ENCODE data around the gene NPLOC4.
A peak's percentile ranks its signal among the peaks of the same experiment; 100 is the strongest.

NPLOC4 gene

DNA sequence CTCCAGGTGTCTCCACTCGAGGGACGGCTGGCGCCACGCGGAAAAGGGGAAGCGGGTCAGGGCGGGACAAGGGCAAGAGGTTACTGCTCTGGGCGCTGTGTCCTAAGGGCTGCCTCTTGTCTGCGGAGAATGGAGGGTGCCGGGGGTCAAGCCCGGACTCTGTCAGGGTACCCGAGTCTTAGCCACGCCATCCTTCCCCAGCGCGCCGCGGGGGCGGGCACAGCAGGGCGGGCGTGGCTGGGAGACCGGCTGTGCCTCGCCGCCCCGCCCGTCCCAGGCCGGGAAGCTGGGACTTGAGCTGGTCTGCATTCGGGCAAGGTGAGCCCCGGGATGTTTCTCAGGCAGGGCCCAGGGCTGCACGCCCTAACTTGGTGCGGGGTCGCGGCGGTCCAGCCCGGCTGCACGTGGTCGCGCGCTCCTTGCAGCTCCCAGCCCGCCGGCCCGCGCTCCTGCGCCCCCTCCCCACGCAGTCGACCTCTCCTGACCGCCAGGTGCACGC, 118.1 kb downstream of the NPLOC4 start:
- DNase-seq (ENCODE audit: low read depth, low spot score) = no peak

DNA sequence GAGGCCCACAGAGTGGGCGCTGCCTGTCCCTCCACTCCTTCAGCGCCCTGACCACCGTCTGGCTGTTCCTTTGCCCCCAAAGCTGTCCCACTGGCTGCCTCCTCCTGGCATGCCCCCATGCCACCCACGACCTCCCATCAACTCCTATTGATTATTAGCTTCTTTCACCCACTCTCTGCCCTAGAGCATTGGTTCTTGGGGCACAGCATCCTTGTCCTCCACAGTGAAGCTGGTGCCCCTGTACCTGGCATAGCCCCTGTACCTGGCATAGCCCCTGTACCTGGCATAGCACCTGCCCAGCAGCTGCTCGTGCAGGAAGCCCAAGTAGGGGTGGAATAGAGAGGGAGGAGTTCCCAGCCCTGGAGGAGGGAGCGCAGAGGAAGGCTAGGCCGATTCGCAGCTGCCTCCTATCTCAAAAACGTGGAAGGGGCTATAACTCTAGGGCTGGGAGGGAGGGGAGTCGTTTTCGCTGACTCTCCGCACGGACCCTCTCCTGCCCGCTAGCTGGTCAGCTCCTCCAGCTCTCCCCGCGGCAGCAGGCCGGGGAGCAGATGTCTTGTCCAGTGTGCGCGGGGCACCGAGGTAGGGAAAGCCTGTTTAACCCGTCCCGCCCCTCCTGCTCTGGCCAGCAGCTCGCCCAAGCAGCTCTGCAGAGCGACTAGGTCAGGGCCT, 118.7 kb downstream of the NPLOC4 start:
- no peak for DNase-seq (ENCODE audit: low read depth, low spot score)

DNA sequence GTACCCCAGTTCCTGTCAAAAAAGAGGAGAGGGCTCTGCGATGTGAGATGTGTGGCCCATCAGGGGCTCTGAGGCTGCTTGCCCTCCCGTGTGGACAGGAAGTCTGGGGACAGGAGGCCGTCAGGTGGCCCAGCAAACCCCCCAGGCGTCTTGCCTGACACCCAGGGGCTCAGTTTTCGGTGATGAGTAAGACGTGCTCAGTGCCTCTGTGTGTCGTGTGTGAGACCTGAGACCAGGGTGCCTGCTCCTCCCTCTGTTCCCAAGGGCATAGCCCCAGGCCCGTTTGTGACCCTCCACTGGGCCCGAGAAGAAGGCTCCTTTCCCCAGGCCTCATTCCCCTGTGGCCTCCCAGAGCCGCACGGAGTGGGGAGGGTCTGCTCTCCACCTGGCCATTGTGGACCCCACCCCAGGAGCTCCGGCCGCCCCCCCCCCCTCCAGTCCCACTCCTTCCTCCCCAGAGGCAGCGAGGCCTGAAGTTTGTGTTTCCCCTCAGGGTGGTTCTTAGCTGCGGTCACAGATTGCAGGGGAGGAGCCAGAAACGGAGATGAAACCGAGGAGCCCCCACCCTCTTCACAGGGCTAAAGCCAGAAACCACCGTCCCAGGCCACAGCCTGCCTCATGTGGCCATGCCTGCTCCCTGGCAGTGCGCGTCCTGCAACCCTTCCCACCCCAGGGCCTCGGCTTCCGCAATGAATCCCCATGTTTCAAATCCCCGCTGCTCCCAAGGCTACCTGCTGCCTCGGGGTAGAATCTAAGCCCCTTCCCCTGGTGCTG, 119.4 kb downstream of the NPLOC4 start:
- no peak for DNase-seq (ENCODE audit: low read depth, low spot score)

DNA sequence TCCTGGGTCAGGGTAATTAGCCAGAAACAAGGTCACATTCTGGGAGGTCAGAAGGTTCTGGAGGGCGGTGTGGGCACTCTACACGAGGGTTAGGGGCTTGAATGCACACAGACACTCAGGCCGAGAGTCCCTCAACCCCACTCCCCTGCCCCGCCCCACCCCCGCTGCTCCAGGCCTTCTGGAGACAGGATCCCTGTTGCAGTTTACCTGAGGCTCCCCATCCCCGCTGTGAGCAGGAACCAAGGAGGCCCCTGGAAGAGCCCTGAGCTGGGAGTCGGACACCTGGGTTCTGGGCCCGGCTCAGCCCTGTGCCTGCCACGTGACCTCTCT, 119.9 kb downstream of the NPLOC4 start:
- no peak for DNase-seq (ENCODE audit: low read depth, low spot score)

DNA sequence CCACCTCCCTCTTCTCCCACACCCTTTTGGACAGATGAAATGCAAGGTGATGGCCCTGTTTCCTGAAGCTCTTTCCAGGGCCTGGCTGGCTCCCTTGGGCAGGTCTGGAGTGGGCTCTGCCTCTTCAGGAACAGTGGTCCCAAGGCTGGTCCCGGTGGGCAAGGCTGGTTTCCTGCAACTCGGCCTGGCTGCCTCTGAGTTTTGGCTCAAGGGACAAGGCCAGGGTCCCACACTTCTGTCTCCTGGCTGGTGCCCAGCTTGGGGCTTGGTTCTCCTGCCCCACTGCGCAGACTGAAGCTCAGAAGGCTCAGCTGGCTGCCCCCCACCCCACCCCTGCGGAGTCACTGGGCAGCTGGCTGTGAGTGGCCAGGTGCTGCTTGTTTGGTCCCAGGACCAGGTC, 120.5 kb downstream of the NPLOC4 start:
- no peak for DNase-seq (ENCODE audit: low read depth, low spot score)

DNA sequence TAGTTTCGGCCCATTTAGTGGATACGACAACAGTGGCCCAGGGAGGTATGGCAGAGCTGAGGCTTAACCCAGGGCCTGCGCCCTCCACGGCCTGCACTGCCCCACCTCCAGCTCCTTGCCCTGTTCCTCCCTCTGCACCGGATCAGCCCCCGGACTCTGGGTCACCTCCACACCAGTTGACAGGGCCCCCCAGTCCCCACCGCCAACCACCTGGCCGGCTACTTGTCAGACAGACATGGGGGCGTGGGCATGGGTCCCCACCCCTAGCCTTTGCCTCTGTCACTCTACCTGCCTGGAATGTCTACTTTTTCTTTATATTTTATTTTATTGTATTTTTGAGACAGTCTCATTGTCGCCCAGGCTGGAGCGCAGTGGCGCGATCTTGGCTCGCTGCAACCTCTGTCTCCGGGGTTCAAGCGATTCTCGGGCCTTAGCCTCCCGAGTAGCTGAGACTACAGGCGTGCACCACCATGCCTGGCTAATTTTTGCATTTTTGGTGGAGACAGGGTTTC, 121.3 kb downstream of the NPLOC4 start:
- DNase-seq (ENCODE audit: low read depth, low spot score) = no peak

DNA sequence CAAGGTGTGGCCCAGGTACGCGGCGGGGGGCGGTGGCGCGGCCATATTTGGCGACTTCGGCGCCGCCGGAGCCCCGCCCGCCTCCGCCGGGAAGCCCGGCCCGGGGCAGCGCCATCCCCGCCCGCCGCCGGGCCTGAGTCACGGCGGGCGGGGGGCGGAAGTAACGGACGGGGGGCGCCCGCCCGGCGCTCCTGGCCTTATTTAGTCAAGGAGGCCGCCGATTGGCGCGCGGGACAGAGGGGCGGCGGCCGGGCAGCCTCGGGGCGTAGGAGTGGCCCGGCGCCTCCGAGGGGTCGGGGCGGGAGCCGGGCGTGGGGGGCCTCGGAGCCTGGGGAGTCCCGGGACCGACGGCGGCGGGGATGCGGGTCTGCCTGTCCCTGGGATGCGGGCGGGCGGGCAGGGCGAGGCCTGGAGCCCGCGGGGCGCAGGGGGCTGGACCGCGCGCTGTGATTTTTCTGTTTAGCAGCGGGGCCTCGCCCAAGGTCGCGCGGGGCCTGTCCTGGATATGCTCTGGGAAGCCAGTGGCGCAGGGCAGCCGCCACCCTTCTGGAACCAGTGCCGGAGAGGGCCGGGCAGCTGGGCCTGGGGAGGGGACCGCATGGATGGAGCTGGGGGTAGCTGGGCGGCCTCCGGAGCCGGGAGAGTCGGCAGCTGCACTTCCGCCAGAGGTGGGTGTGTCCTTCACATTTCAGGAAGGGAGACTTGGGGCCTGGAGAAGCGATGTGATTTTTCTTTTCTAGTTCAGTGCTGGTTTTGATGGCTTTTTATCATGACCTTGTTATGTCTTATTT, 122.0 kb downstream of the NPLOC4 start:
- no peak for DNase-seq (ENCODE audit: low read depth, low spot score)

DNA sequence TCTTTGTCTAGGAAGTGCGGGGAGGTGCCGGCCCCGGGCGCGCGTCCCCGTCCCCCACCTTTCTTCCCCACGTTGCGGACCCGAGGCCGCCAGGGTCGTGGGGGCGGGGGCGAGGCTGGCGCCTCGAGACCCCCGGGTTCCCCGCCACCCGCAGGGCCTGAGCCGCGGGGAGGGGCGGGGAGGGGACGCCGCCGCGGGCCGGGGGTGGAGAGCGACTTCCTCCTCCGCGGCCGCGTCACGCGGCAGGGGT, 122.5 kb downstream of the NPLOC4 start:
- DNase-seq (ENCODE audit: low read depth, low spot score) = no peak

DNA sequence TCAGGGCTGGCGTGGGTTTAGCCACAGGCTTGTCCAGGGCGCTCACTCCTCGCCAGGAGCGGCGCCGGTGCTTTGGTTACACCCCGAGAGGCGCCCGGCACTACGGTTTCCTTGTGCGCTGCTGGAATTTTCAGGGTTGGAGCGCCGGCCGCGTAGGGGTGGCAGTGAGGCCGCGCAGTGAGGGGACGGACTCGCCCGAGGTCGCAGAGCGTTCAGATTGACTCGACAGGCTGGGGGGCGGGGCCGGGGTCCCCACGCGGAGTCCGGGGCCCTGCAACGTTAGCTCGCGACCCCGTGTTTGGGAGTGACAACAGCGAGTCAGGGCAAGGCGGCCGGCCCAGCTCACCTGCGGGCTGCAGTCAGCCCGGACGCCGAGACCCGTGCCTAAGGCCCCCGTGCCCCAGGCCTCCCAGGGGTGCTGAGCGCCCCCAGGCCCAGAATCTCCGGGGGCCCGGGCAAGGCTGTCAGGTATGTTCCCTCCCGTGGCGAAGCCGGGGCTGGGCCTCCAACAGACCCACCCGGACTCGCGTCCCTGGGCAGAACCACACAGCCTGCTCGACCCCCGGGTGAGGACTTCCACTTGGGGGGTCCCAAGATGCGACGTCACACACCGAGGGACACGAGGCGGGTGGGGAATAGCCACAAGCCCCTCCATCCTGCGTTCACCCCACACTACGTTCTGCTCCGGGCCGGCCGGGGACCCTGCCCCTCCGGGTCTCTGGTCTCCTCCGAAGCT, 123.0 kb downstream of the NPLOC4 start:
- no peak for DNase-seq (ENCODE audit: low read depth, low spot score)

DNA sequence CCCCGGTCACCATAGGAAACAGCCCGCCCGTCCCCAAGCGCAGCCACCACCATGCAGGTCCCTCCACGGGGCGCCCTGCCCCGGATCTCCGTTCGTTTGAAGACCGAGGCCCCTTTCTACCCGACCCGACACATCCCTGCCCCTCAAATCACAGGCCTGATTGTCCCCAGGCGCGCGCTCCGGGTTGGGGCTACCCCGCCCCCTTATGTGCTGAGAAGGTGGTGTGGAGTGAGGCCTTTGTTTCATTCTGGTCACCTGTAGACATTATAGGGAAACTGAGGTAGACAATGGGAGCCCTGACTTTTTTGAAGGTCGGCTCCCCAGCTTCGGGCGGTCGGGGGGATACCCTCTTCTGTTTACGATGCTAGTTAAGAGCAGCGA, 123.5 kb downstream of the NPLOC4 start:
- DNase-seq (ENCODE audit: low read depth, low spot score) = no peak

DNA sequence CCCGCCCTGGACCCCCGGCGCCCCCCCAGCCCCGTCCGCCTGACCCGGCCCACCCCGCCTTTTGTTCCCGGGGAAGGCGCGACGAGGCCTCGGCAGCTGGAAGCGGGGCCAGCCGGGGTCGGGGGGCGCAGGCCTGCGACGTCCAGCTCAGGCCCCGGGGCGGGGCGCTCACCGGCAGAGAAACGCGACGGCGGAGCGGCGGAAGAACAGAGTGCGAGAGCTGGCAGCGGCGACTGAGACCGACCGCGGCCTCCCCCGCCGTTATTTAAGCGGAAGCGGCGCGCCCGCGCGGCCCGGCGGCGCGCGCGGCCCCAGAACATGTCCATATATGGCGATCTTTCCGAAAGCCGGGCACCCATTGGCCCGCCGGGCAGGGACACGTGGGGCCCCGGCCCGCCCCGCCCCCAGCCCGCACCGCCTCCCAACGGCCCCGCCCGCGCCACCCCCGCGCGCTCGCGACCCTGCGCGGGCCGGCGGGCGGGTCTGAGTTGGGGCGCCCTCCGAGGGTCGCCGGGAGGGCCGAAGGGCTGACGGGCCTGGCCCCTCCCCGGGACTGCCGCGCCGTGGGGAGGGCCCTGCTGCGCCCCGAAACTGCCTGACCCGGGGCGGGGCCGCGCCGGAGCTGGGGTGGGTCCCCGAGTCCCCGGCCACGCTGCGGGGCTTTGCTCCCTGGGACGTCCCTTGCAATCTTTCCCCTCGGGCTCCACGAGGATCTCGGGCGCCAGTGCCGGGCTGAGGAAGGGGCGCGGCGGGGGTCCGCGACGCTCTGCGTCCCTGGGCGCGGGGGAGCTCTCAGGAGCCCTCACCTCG, 124.1 kb downstream of the NPLOC4 start, which contains the start of gene ACTG1:
Gene ACTG1 (minus strand): TSS at position 238 of the 810 bp plus-strand sequence. CDS start 445 bp downstream, outside the sequence.
- peak; percentile 89 for DNase-seq (ENCODE audit: low read depth, low spot score)

DNA sequence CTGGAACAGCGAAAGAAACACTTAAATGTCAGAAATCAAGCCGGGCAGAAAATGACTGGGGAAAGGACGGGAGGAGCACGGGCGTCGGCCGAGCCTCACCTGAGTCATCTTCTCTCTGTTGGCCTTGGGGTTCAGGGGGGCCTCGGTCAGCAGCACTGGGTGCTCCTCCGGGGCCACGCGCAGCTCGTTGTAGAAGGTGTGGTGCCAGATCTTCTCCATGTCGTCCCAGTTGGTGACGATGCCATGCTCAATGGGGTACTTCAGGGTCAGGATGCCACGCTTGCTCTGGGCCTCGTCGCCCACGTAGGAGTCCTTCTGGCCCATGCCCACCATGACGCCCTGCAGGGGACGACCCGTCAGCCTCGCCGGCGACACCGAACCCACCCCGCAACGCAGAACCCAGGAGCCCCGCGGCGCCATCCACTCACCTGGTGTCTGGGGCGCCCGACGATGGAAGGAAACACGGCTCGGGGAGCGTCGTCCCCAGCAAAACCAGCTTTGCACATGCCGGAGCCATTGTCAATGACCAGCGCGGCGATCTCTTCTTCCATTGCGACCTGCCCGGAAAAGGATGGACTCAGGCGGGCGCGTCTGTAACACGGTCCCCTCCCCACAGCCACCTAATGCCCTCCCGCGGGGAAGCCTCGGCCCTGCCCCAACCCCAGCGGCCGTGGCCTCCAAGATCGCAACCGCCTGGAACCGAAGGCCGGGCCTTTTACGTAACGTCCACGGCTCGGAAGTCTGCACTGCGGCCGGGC, 124.9 kb downstream of the NPLOC4 start:
- DNase-seq (ENCODE audit: low read depth, low spot score) = no peak

DNA sequence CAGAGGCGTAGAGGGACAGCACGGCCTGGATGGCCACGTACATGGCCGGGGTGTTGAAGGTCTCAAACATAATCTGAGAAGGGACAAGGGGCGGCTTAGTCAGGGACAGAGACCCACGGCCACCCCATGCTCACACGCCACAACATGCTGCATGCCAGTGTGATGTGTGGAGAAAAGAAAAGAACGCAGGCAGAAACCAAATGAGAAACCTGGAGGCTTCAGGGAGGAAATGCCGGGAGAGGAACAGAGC, 125.4 kb downstream of the NPLOC4 start:
- DNase-seq (ENCODE audit: low read depth, low spot score) = no peak

DNA sequence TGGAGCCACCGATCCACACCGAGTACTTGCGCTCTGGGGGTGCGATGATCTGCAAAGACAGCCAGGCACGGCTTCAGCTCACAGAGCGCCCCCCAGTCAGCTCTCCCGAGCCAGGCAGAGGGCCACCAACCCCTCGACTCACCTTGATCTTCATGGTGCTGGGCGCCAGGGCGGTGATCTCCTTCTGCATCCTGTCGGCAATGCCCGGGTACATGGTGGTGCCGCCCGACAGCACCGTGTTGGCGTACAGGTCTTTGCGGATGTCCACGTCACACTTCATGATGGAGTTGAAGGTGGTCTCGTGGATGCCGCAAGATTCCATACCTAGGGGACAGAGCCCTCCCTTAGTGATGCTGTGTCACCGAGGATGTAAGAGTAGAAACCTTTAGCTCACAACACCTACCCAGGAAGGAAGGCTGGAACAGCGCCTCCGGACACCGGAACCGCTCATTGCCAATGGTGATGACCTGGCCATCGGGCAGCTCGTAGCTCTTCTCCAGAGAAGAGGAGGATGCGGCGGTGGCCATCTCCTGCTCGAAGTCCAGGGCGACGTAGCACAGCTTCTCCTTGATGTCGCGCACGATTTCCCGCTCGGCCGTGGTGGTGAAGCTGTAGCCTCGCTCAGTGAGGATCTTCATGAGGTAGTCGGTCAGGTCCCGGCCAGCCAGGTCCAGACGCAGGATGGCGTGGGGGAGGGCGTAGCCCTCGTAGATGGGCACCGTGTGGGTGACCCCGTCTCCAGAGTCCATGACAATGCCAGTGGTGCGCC, 125.9 kb downstream of the NPLOC4 start:
- DNase-seq (ENCODE audit: low read depth, low spot score) = no peak

DNA sequence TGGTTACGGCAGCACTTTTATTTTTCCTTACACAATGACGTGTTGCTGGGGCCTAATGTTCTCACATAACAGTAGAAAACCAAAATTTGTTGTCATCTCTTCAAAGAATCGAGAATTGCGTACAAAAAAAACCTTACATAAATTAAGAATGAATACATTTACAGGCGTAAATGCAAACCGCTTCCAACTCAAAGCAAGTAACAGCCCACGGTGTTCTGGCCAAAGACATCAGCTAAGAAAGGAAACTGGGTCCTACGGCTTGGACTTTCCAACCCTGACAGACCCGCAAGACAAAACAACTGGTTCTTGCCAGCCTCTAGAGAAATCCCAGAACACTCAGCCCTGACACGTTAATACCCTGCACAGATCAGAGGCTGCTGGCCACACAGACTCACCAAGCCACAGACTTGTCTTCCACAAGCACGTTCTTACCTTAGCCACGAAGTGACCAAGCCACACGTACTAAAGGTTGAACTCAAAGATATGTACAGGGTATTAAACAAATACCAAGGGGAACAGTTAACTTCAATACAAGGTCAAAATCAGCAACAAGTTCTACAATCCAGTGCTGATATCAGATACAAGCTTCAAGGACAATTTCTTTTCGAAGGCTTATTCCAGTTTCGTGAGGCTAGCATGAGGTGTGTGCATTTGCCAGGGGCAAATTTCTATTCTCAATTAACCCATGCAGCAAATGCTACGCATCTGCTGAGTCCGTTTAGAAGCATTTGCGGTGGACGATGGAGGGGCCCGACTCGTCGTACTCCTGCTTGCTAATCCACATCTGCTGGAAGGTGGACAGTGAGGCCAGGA, 126.7 kb downstream of the NPLOC4 start:
- DNase-seq (ENCODE audit: low read depth, low spot score) = no peak

DNA sequence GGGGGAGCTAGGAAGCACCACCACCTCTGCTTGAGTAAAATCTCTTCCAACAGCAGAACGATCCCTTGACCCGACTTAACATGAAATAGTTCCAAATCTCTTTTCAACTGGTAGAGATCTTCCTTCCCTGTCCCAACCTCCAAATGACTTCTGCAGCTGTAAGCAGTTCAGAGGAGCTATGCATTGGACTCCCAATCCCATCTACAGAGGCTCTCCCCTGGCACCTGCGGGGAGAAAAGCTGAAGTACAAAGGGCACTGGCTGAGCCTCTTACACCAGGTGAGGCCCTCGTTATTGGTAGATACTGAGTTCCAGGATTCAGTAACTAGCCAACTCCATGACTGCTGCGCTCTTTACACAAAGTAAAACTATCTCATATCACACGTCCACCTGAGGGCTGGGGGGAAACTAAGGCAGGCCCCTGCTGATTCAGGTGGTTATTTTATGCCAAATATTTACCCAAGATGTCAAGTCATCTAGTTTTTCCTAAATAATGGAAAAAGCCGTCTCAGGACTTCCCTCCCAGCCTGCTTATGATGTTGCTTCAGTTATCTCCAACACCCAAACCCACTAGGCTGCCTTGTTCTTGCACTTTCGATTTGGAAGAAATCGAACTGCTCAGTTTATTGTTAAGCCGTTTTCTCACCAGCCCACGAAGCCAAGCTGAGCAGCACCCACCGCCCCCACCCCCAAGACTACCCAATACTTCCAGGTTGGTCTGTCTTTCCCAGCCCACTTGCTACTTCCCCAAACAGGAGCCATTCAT, 127.5 kb downstream of the NPLOC4 start:
- DNase-seq (ENCODE audit: low read depth, low spot score) = no peak

DNA sequence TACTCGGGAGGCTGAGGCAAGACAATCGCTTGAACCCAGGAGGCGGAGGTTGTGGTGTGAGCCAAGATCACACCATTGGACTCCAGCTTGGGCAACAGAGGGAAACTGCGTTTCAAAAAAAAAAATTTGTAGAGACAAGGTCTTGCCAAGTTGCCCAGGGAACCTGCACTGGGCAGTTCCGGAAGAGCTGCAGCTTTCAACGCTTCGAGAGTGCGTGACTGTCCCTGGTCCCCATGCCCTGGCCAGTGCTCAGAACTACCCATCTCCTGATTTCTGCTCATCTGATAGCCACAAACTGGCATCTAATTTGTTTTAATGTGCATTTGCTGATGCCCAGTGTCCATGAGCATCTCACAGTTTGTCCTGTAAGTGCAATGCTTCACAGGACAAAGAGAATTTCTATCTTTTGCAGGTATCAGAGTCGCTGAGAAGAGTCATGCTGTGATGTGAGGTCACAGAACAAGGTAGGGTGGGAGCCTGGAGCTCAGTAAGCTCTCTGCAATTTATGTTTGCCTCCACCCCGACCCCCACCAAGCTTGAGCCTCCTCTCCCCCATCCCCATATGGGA, 128.2 kb downstream of the NPLOC4 start:
- DNase-seq (ENCODE audit: low read depth, low spot score) = no peak

All from smooth muscle cell of the brain vasculature (primary cell).